Measurements from ENCODE around the gene CAPN15.

- TF ChIP-seq CTCF (IDR thresholded peaks at IDR 0.05) = no peak
- no peak for TF ChIP-seq POLR2AphosphoS5 (IDR thresholded peaks at IDR 0.05)
- TF ChIP-seq POLR2A (IDR thresholded peaks at IDR 0.05) = no peak
- TF ChIP-seq EP300 (IDR thresholded peaks at IDR 0.05) = no peak
Measured at GRCh38 chr16:585351-585750, 57.8 kb downstream of the CAPN15 start.

Data from gastroesophageal sphincter (tissue), 3 donors.